HG02763 (cell line): ENCODE measurements around the gene KRT82.
"Not testable (repeated sequence)": the region's sequence is repeated elsewhere in the genome, so short reads cannot be mapped to it uniquely, and the experiment has no call there.

ENCODE experiments used
- ATAC-seq: cut with Tn5 transposase; IDR thresholded peaks from one replicate; pipeline ENCODE4 v1.9.1; 2021; ENCODE audit warnings: mild to moderate bottlenecking, moderate library complexity; ENCODE audit not compliant: unreplicated experiment

KRT82 gene

DNA sequence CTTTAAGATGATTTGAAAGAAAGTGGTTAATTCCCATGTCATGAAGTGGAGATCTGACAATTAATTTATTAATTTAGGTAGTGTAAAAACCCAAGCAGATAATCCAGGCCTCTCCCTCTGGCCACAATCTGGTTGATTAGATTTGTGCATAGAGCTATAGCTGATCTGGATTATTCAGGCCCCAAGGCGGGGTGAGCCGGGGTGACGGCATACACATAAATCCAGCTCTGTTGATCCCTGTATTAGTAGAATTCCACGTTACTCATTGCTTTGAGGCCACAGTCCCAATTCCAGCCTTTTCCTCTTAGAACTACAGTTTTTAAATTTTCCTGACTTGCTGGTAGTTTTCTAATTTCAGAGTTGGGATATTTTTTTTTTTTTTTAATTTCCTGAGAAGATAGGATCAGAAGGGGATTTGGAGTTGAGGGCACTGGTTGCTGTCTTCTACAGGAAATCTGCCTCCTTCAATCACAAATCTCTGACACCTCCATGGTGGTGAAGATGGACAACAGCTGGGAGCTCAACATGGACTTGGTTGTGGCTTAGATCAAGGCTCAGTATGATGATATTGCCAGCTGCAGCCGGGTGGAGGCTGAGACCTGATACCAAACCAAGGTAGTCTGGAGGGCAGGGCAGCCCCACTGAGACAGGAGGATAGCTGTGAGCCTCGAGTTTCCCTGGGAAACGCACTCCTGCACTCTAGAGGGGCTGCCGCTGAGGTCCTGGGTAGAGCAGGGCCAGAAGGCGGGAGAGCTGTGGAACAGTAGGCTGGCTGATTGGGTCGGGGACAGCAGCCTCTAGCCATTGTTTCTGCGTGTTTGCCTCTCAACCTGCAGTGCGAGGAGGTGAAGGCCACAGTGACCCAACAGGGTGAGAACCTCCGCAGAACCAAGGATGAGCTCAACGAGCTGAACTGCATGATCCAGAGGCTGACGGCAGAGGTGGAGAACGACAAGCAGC lies 58.3 kb downstream of the KRT82 start:
- ATAC-seq, result no peak

DNA sequence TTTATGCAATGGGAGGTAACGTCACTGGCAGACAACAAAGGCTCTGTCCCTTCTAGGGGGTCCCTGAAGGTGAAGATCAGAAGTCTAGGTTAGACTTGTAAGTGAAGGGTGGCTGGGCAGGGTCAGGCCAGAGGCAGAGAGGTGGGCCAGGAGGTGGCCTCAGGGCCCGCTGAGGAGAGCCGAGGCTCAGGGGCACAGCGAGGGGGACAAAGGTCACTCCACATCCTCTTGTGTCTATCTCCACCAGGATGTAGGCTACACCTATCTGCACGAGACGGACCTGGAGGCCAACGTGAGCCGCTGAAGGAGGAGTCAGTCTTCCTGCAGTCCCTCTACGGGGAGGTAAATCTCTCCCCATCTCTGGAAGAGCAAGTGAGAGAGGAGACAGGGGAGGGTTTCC lies 59.1 kb downstream of the KRT82 start:
- no peak for ATAC-seq

DNA sequence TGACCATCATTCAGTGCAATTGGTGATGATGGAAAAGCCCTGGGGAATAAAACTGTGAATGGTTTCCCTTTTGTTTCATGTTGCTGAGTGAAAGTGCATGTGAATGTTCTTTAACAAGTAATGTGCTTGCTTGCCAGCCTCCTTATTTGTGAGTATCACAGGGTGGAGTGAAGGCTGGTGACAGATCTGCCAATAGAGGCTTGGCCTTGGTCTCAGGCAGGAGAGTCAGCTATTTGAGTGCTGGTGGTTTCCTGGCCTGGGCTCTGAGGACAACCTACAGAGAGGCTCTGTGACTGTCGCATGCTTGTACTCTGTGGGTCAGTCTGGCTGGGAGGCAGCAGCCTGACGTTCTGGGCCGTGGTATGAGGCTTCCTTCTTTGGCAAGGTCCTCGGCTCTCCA lies 59.5 kb downstream of the KRT82 start:
- no peak for ATAC-seq

DNA sequence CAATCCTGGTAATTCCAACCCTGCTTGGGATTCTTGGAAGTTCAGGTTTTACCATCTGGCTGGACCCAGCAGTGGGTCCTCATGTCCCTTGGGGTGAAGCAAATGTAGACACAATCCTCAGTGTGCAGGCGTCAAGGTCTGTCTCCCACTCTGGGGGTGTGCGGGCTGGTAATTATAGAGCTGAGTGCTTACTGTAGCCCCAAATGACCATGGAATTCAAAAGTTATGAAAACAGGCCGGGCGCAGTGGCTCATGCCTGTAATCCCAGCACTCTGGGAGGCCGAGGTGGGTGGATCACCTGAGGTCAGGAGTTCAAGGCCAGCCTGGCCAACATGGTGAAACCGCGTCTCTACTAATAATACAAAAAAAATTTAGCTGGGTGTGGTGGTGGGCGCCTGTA lies 61.1 kb downstream of the KRT82 start:
- not testable (repeated sequence) for ATAC-seq

DNA sequence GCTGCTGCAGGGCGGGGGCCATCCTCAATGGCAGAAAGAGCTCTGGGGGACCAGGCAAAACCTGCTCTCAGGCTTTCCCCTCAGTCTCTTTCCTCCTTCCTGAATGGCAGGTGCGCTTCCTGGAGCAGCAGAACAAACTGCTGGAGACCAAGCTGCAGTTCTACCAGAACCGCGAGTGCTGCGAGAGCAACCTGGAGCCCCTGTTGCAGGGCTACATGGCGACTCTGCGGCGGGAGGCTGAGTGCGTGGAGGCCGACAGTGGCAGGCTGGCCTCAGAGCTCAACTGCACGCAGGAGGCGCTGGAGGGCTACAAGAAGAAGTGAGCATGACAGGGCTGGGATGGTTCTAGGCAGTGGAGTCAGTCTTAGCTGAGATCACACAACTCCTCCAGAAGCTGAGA lies 62.0 kb downstream of the KRT82 start:
- no peak for ATAC-seq
